Stimulated activated CD8-positive, alpha-beta memory T cell treated with anti-CD3 and anti-CD28 coated beads, Interleukin-4, amount 100 ng/mL, for 1 hour (primary cell): Measurements from ENCODE around the gene S1PR4.
"Not testable (repeated sequence)": the region's sequence is repeated elsewhere in the genome, so short reads cannot be mapped to it uniquely, and the experiment has no call there.

Experiments
- DNase-seq, 2 donors: peaks; one replicate each; pipeline ENCODE4 v3.0.0-alpha.2; 2020; ENCODE audit warnings: low read depth in 2 of 2, low spot score in 1 of 2

Gene S1PR4

DNA sequence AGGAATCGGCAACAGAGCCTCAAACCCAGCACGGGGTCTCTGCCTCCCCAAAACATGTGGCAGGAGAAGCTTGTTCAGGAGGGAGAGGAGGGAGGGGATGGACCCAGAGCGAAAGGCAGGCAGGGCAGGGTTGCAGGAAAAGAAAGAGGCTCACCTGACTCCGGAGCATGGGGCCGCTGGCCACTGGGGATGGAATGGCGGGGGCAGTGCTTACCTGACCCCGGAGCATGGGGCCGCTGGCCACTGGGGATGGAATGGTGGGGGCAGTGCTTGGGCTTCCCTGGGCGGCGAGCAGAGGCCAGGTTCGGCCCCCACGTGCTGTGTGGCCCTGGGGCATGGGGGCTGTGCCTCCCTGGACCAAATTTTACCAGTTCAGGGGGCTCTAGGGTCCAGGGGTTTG lies 32.6 kb downstream of the S1PR4 start:
- DNase-seq = no peak

DNA sequence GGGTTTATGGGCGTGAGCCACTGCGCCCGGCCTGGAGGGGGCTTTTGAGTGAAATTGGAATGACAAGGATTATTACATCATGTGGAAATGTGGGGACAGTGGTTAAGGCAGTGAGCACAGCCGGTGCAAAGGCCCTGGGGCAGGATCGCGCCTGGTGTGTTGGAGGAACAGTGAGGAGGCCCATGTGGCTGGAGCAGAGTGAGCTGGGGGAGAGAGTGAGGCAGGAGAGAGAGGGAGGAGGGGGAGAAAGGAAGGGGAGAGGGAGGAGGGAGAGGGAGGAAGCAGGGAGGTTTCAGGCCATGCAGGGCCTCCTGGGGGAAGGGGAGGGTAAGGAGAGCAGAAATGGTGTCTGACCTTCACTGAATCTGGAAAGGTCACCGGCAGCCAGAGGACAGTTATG lies 34.6 kb downstream of the S1PR4 start:
- DNase-seq = no peak

DNA sequence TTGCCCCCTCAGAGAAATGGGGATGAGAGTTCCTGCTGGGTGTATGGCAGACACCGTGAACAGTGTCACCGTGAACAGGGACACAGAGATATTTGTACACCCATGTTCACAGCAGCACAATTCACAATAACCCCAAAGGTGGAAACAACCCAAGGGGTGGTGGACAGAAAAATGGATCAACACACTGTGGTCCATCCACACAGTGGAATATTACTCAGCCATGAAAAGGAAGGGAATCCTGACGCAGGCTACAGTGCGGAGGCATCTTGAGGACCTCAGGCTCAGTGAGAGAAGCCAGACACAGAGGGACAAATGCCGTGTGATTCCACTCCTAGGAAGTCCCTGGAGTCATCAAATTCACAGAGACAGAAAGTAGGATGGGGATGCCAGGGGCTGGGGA lies 38.3 kb downstream of the S1PR4 start:
- no peak for DNase-seq

DNA sequence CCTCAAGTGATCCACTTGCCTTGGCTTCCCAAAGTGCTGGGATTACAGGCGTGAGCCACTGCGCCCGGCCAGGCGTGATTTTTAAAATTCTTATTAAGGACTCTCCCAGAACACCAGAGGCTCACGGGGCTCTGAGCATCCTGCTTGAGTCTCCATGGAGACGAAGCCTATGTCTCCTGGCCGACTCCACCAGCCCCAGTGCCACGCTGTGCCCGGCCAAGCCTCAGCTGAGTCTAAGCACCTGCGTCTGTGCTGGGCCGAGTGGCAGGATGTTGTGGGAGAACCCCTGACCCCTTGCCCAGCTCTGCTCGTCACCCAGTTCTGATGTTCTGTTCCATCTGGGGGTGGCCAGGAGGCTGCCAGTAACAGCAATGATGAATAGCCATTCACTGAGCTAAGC lies 42.0 kb downstream of the S1PR4 start:
- DNase-seq = no peak

DNA sequence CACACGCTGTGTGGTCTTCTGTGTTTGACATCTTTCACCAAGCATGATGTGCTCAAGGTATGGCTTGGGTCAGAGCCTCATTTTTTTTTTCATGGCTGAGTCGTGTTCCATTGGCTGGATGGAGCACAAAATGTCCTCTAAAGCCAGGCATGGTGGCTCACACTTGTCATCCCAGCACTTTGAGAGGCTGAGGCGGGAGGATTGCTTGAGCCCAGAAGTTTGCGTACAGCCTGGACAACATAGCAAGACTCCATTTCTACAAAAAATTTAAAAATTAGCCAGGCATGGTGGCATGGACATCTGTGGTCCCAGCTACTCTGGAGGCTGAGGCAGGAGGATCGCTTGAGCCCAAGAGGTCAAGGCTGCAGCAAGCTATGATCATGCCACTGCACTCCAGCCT lies 43.0 kb downstream of the S1PR4 start:
- not testable (repeated sequence) for DNase-seq

DNA sequence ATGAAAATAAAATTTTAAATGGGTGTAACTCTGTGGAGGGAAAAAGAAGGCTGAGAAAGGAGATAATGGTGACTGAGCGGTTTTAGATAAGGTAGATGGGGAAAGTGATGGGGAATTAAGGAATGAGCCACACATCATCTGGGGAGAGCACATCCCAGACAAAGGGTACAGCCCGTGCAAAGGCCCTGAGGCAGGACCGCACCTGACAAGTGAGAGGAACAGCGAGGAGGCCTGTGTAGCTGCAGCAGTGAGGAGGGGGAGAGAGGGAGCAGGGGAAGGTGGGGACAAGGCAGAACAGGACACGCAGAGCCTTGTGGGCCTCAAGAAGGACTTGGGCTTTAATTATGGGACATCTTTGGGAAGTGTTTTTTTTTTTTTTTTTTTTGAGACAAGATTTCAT lies 44.1 kb downstream of the S1PR4 start:
- no peak for DNase-seq

DNA sequence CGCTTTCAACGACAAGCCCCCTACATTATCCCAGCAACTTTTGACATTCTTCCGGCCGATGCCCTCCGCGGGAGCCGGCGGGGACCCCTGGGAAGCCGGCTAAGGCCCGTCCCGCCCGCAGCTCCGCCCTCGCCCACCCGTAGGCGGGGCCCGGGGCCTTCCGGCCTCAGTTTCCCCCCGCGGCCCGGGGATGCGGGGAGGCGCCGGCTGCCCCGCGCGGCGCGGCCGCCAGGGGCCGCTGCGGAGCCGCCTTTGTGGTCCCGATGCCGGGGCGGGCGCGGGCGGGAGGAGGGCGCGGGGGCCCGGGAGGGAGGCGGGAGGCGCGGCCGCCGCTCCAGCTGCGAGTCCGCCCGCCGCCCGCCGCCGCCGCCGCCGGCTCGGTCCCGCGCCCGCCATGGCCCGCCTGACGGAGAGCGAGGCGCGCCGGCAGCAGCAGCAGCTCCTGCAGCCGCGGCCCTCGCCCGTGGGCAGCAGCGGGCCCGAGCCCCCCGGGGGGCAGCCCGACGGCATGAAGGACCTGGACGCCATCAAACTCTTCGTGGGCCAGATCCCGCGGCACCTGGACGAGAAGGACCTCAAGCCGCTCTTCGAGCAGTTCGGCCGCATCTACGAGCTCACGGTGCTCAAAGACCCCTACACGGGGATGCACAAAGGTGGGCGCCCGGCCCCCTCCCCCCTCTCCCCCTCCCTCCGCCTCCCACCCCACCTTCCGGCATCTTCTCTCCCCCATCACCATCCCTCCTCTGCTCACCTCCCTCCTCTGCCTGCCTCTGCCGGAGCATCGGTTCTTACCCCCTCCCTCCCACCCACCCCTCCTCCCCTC lies 46.0 kb downstream of the S1PR4 start, which contains the start of gene CELF5:
CELF5 (plus strand) TSS at position 316 of the 823 bp plus-strand sequence; CDS start at position 395, 79 bp downstream.
- peak in 1 of 2 donors; percentile 38 for DNase-seq

DNA sequence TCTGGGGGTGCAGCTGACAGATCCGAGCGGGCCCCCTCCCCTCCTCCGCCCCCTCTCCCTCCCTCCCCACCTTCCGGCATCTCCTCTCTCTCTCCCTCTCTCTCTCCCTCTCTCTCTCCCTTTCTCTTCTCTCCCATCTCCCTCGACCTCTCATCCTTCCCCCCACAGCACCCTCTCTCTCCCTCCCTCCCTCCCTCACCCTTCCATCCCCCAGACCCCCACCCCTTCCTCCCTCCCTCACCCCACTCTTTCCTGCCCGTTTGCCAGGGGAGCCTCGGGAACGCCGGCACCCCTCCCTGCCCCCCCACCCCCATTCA lies 46.6 kb downstream of the S1PR4 start:
- DNase-seq = no peak

DNA sequence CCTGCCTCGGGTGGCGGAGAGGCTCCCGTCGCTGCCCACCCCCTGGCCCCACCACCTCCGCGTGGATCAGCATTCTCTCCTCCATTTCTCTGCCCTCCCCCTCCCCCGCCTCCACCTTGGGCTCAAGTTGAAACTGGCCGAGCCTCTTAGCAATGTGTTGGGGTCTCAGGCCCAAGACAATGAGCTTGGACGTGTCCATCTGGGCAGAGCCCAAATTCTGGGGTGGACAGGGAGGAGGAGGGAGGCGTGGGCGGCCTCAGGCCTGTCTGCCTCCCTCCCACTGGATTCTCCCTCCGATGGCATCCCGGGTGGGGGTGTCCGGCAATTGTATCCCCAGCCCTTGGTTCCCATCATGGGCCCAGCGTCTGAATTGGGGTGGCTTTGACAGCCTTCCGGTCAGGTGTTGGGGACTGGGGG lies 47.1 kb downstream of the S1PR4 start:
- no peak for DNase-seq

DNA sequence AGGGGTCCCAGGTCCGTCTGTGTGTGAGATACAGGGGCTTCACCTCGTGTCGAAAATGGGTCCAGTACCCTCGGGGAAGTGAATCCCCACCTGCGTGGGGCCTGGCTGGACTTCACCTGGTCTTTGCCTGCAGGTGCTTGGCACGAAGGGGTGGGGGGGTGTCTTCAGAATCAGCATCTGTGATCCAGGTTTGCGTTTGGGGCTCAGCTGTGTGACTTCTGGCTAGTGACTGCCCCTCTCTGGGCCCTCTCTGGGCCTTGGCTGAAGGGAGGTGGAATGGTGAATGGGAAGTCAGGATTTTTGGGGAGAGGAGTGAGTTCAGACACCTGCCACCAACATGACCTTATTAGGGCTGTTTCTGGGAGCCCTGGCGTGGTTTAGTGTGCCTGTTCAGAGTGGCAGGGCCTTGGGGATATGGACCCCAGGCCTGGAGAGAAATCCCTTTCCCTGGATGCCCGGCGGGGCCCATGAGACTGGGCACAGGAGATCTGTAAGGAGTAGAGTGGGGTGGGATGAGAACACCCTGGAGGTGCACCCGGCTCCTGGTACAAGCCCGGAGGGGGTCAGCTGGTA lies 48.6 kb downstream of the S1PR4 start:
- DNase-seq = no peak

DNA sequence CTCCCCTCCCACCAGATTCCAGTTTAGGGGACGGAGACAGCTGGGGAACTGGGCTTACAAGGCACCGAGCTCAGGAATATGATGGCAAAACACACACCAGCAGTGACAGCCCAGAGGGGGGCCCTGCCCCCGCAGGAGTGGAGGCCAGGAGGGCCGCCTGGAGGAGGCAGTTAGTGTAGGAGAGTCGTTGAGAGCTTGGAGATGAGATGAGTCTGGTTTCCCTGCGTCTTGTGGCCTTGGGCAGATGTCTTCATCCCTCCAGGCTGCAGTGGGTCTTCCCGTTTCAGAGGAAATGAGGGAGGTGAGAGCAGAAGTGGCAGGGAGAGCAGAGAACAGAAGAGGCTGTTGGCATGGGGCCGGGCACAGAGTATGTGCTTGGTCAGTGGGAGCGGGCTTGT lies 50.8 kb downstream of the S1PR4 start:
- no peak for DNase-seq
